Measurements from ENCODE around the gene SRPK1.

Gene SRPK1

DNA sequence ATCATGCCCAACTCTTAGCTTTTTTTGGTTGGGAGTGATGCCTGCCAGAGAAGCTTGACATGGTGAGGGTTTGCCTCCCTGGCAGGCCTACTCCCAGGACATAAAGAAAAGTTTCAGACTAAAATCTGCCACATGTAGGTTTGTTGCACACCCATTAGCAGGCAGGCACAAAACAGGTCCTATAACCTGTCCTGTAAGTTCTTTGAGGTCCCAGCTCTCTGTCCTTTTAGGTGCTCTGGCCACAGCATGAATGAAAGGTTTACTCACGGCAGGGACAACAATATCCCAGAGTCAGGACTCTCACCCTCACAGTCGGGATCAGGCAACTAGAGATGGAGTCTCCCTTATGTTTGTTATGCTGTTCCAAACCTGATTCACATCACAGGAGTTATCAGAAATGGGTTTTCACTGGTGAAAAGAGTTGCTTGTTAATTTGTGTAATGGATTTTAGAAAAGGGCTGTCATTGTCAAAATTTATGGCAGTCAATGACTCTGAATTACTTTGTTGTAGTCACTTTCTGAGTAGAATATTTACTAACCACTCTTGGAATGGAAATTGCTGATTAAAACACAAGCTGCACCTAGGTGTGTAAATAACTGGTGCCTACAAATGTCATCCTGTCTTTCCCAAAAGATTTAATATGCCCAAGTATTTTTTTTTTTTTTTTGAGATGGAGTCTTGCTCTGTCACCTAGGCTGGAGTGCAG is 5.8 kb upstream of the SRPK1 start:
- Histone ChIP-seq H3K36me3 (no peaks in the 10 kb centered on the region), H3K27ac (no peak overlapping the region), H3K4me3 (ENCODE audit: low read depth in 1 of 2, low read length in 1 of 2) (no peak overlapping the region), H3K4me1 (ENCODE audit: control insufficient read depth in 1 of 2, insufficient read depth in 1 of 2, low read depth in 1 of 2, low read length in 1 of 2) (peaks cover under 1 to 4% of the 10 kb centered on the region in 2 experiments), H3K27me3 (no peaks in the 10 kb centered on the region), H3K9me3 (no peaks in the 10 kb centered on the region)
- TF ChIP-seq, protein P1, sequence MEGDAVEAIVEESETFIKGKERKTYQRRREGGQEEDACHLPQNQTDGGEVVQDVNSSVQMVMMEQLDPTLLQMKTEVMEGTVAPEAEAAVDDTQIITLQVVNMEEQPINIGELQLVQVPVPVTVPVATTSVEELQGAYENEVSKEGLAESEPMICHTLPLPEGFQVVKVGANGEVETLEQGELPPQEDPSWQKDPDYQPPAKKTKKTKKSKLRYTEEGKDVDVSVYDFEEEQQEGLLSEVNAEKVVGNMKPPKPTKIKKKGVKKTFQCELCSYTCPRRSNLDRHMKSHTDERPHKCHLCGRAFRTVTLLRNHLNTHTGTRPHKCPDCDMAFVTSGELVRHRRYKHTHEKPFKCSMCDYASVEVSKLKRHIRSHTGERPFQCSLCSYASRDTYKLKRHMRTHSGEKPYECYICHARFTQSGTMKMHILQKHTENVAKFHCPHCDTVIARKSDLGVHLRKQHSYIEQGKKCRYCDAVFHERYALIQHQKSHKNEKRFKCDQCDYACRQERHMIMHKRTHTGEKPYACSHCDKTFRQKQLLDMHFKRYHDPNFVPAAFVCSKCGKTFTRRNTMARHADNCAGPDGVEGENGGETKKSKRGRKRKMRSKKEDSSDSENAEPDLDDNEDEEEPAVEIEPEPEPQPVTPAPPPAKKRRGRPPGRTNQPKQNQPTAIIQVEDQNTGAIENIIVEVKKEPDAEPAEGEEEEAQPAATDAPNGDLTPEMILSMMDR (IDR thresholded peaks at IDR 0.05) = no peak

DNA sequence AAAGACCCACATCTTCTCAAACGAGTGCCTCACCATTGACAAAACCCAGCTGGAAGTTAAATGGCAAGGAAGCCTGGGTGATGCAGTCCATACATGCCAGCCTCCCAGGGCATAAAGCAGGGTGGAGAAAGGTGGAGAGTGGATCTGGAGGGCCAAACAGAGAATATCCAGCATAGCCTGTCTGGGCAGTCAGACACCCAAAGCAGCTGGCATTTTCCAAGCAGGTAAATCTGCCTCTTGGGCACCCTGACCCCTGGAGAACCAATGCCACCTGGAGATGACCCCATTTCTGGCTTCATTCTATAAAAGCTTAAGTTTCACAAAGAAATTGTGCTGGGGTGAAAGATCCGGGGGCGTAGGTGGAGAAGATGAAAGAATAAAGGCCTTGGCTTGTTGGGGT is 5.1 kb upstream of the SRPK1 start:
- Histone ChIP-seq H3K9me3 (no peaks in the 10 kb centered on the region), H3K27ac (no peak overlapping the region), H3K4me3 (ENCODE audit: low read depth in 1 of 2, low read length in 1 of 2) (no peak overlapping the region), H3K27me3 (no peaks in the 10 kb centered on the region), H3K4me1 (ENCODE audit: control insufficient read depth in 1 of 2, insufficient read depth in 1 of 2, low read depth in 1 of 2, low read length in 1 of 2) (peaks cover 7 to 9% of the 10 kb centered on the region in 2 experiments), H3K36me3 (no peaks in the 10 kb centered on the region)
- TF ChIP-seq, protein P1 (IDR thresholded peaks at IDR 0.05) = no peak

DNA sequence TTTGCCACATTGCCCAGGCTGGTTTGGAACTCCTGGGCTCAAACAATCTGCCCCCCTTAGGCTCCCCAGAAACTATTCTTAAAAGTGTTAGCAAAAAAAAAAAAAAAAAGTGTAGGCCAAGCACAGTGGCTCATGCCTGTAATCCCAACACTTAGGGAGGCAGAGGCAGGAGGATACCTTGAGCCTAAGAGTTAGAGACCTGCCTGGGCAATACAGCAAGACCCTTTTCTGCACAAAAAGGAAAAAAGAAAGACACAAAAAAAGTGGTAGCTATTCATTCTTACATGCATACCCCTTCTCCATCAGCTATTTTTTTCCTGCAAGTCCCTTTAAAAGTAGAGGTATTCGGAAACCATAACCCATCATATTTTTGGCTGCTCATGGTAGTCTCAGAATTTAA is 3.2 kb upstream of the SRPK1 start:
- TF ChIP-seq, protein P1 (IDR thresholded peaks at IDR 0.05) = no peak
- H3K4me3 ChIP-seq (ENCODE audit: low read depth in 1 of 2, low read length in 1 of 2) = no peak overlapping the region
- no peaks in the 10 kb centered on the region for H3K36me3 ChIP-seq
- H3K27ac ChIP-seq = no peak overlapping the region
- H3K4me1 ChIP-seq (ENCODE audit: control insufficient read depth in 1 of 2, insufficient read depth in 1 of 2, low read depth in 1 of 2, low read length in 1 of 2) = peaks cover 7 to 9% of the 10 kb centered on the region in 2 experiments
- H3K9me3 ChIP-seq = no peaks in the 10 kb centered on the region
- H3K27me3 ChIP-seq = no peaks in the 10 kb centered on the region

DNA sequence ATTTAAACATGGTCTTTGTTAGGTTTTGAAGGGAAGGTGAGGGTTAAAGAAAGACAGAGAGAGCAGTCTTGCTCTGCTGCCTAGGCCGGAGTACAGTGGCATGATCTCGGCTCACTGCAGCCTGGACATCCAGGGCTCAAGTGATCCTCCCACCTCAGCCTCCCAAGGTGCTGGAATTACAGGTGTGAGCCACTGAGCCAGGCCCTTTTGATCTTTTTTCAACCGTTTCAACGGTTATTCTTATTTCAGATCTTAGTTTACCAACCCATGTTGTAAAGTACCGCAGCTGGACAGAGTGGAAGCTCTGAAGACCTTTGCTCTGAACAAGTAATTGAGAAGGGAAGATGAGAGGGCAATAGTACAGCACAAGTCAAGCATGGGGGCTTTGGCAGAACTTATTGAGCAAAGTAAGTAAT is 1.2 kb upstream of the SRPK1 start:
- H3K9me3 ChIP-seq = no peaks in the 10 kb centered on the region
- no peaks in the 10 kb centered on the region for H3K27me3 ChIP-seq
- peaks cover 23 to 24% of the 10 kb centered on the region in 2 experiments for H3K4me1 ChIP-seq (ENCODE audit: control insufficient read depth in 1 of 2, insufficient read depth in 1 of 2, low read depth in 1 of 2, low read length in 1 of 2)
- no peak overlapping the region for H3K27ac ChIP-seq
- no peaks in the 10 kb centered on the region for H3K36me3 ChIP-seq
- TF ChIP-seq, protein P1 (IDR thresholded peaks at IDR 0.05) = no peak
- no peak overlapping the region for H3K4me3 ChIP-seq (ENCODE audit: low read depth in 1 of 2, low read length in 1 of 2)

DNA sequence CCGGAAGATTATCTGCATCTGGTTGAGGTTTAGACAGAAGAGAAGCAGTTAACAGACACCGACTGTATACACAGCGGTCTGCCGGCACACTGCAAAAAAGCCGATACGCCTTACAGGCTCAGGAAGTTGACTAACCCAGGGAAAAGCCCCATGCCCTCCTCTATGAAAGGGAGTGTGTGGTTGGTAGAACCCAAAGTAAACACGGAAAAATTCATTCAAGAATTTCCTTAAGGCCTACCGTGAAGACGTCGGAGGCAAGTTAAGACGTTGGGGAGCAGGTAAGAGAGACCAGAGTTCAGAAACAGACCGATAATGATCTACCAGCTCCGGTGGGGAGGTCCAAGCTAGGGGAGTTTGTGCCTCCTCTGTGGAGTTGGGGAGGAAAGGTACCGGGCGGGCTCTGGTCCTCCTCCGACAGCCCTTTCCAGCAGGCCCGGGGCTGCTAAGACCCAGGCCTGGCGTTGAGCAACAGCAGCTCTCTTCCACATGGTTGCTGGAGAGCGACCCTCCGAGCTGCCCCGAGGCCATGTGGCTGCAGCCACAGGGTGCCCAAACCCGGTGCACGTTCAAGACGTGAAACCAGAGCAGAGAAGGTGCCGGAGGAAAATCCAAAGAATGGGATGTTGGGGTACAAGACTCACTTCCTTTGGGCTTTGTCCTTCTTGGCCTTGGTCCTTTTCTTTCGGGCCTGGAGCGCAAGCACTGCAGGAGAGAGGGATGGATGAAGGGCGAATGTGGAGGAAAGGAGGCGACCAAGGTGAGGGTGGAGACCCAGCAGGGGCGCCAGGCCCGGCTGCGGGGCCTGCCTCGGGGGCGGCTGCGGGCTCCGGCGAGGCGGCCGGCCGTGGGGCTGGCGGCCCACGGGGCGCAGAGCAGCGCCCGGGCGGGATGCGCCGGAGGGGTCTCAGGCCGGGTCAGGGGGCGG is 809 bp downstream of the SRPK1 start:
- no peaks in the 10 kb centered on the region for H3K9me3 ChIP-seq
- H3K4me1 ChIP-seq (ENCODE audit: control insufficient read depth in 1 of 2, insufficient read depth in 1 of 2, low read depth in 1 of 2, low read length in 1 of 2) = peaks cover 34 to 37% of the 10 kb centered on the region in 2 experiments
- no peaks in the 10 kb centered on the region for H3K27me3 ChIP-seq
- peaks cover 18% of the 10 kb centered on the region for H3K36me3 ChIP-seq
- TF ChIP-seq, protein P1 (IDR thresholded peaks at IDR 0.05) = no peak
- H3K4me3 ChIP-seq (ENCODE audit: low read depth in 1 of 2, low read length in 1 of 2) = peak overlapping the region; percentile 75 to 90
- H3K27ac ChIP-seq = peak overlapping the region; percentile 92

Data from neutrophil (primary cell).